Measurements from ENCODE around the gene STPG3. TPM values are rescaled to one million over a fixed set of nuclear protein-coding genes. Genes with fewer than 3 reads are reported as not detected.

The STPG3 gene
- total and polyA plus RNA-seq, 2 of the 13 experiments (the other 11 are each of a cell fraction or from before 2014, with no cell fraction given), result not detected

DNA sequence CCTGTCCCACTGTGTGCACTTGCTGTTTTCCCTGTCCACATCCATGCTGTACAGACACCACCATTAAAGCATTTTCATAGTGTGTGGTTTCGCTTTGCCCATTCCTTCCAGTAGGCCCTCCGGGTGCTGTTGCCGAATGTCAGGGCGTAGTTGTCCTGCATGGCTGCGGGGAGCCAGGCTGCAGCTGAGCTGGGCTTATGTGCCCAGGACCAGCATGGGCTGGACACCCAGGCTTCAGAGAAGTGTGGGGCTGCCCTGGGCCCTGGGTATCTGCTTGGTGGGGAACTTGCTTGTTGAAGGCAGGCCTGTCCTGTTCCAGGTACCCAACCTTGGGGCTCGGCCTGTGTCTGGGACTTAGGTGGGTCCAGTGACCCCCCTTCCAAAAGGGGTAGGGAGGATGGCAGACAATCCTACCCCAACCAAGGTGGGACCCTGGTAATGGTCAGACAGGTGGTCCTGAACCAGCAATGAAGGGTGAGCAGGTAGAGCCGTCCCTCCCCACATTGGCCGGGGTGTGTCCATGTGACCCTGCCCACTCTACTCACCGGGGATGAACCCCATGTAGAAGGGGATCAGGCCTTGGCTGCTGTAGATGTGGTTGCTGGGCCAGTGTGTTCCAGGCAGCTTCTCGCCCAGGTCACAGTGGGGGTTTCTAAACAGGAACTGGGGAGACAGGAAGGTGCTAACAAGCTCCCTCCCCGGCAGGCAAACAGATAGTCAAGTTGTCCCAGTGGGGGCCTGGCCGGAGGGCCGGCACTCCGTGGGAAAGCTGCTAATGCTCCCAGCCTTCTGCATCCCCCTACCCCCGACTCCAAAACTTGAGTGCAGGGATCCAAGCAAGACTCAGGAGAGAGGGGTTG is 7.2 kb upstream of the STPG3 start:
- H3K4me3 ChIP-seq (replicated peaks in 1 of 3; ENCODE audit: insufficient read depth in 1 of 3, low read depth in 2 of 3, low read length in 3 of 3), result no peak overlapping the region; a peak in 1 of 6 replicates
- H3K9ac ChIP-seq (ENCODE audit: insufficient read depth, low read depth, low read length), result no peak overlapping the region
- H3K27me3 ChIP-seq (ENCODE audit: control insufficient read depth in 1 of 2, insufficient read depth in 2 of 2, low read length in 2 of 2), result peaks cover 2 to 9% of the 10 kb centered on the region in 2 experiments; a peak in 2 of 5 replicates
- in situ Hi-C loops (cut with HindIII; ENCODE audit: extremely low pct_ligation_motif_present, low pct_unique_long_range_greater_than_20kb) (no loop called here), intact Hi-C loops (cut with micrococcal nuclease; ENCODE audit: unreplicated experiment) (no loop called here)
- no peaks in the 10 kb centered on the region for H3K9me3 ChIP-seq (ENCODE audit: low read length)
- peaks cover 64% of the 10 kb centered on the region for H3K4me1 ChIP-seq (ENCODE audit: insufficient read depth, low read length)
- CTCF ChIA-PET (ENCODE audit: low intra/inter-chr PET ratio, low total read pairs), result no interaction called here
- peak; percentile 0; the same call in 1 of the 3 replicates for ATAC-seq
- H3K36me3 ChIP-seq (replicated peaks in 1 of 2; ENCODE audit: control insufficient read depth in 1 of 2, insufficient read depth in 2 of 2, low read length in 2 of 2), result peaks cover 4 to 19% of the 10 kb centered on the region in 2 experiments; a peak in 4 of 5 replicates
- H3K79me2 ChIP-seq (ENCODE audit: insufficient read depth, low read length), result peaks cover 28% of the 10 kb centered on the region
- no peak for DNase-seq (ENCODE audit: low spot score)
- no peak overlapping the region for H2AFZ ChIP-seq (ENCODE audit: low read length)
- no peak overlapping the region for H3K27ac ChIP-seq (ENCODE audit: extremely low read length, insufficient read depth, low read length)
- H4K20me1 ChIP-seq (ENCODE audit: insufficient read depth, low read length), result peaks cover 27% of the 10 kb centered on the region
- peak overlapping the region; percentile 99 for H3K4me2 ChIP-seq (ENCODE audit: low read depth, low read length)
- no peak for FAIRE-seq
- POLR2A ChIA-PET, result interaction anchor here (1.2 to 7.7 kb wide), 6 partner anchors 10 to 173 kb away, joined by 5 to 317 read pairs (median 5); partner anchors contain the start of genes ANAPC2, NELFB, SAPCD2 and SSNA1
- 78% methylated on average over 3 of the region's 15 CpGs for WGBS (ENCODE audit: low lambda C conversion rate)
- BruUV-seq (replicated peaks), result no TSS peak
- 0 out of 2 replicates have a peak, but pooled peaks have one; percentile 38 for TF ChIP-seq ZNF235 (CRISPR knock-in tag; IDR thresholded peaks at IDR 0.05; ENCODE audit: borderline replicate concordance)
- no peak for TF ChIP-seq HNRNPL (IDR thresholded peaks at IDR 0.05; ENCODE audit: low read depth, low read length)
- peak; percentile 88; the same call in 1 of the 2 replicates for TF ChIP-seq PAF1 (CRISPR knock-in tag; IDR thresholded peaks at IDR 0.05)
- TF ChIP-seq ZSCAN20 (CRISPR knock-in tag; IDR thresholded peaks at IDR 0.05; ENCODE audit: borderline replicate concordance), result no peak
- TF ChIP-seq POLR2AphosphoS5 (IDR thresholded peaks at IDR 0.05; ENCODE audit: low read depth, low read length), result peak; percentile 82
- TF ChIP-seq KLF9 (CRISPR knock-in tag; IDR thresholded peaks at IDR 0.05; ENCODE audit: low read depth), result no peak
- TF ChIP-seq ZNF124 (CRISPR knock-in tag; IDR thresholded peaks at IDR 0.05), result no peak
- TF ChIP-seq U2AF2 (IDR thresholded peaks at IDR 0.05; ENCODE audit: low read depth, low read length), result no peak
- no peak; the same call in 1 of the 2 replicates for TF ChIP-seq RFXAP (CRISPR knock-in tag; IDR thresholded peaks at IDR 0.05; ENCODE audit: borderline replicate concordance)
- TF ChIP-seq KAT2B (IDR thresholded peaks at IDR 0.05; ENCODE audit: borderline replicate concordance, low read depth, low read length), result no peak
- no peak for TF ChIP-seq ZFP1 (CRISPR knock-in tag; IDR thresholded peaks at IDR 0.05)
- TF ChIP-seq ZNF670 (CRISPR knock-in tag; IDR thresholded peaks at IDR 0.05; ENCODE audit: borderline replicate concordance), result no peak
- TF ChIP-seq SAFB2 (CRISPR knock-in tag; IDR thresholded peaks at IDR 0.05; ENCODE audit: borderline replicate concordance, low read depth), result peak; percentile 66; the same call in 1 of the 2 replicates
- TF ChIP-seq, protein P1, sequence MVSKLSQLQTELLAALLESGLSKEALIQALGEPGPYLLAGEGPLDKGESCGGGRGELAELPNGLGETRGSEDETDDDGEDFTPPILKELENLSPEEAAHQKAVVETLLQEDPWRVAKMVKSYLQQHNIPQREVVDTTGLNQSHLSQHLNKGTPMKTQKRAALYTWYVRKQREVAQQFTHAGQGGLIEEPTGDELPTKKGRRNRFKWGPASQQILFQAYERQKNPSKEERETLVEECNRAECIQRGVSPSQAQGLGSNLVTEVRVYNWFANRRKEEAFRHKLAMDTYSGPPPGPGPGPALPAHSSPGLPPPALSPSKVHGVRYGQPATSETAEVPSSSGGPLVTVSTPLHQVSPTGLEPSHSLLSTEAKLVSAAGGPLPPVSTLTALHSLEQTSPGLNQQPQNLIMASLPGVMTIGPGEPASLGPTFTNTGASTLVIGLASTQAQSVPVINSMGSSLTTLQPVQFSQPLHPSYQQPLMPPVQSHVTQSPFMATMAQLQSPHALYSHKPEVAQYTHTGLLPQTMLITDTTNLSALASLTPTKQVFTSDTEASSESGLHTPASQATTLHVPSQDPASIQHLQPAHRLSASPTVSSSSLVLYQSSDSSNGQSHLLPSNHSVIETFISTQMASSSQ (IDR thresholded peaks at IDR 0.05; ENCODE audit: low read depth), result no peak
- TF ChIP-seq, protein P1 (CRISPR knock-in tag; IDR thresholded peaks at IDR 0.05; ENCODE audit: borderline replicate concordance), result peak; percentile 35; the same call in 1 of the 2 replicates
- TF ChIP-seq ZNF766 (CRISPR knock-in tag; IDR thresholded peaks at IDR 0.05; ENCODE audit: borderline replicate concordance), result no peak; the same call in 1 of the 2 replicates

Measured in HepG2 (cell line).